ENCODE measurements around the gene SEC14L5.

The SEC14L5 gene

GRCh38 chr16:5007256-5007655, 49.1 kb downstream of the SEC14L5 start:
- no peak for DNase-seq (ENCODE audit: low spot score)
- in situ Hi-C loops (cut with MboI; ENCODE audit: low pct_unique_long_range_greater_than_20kb, low sequenced_read_pairs, unreplicated experiment), result no loop called here
- no peak for TF ChIP-seq CTCF (IDR thresholded peaks at IDR 0.05; ENCODE audit: extremely low read depth, insufficient read depth, missing control alignments)

DNA sequence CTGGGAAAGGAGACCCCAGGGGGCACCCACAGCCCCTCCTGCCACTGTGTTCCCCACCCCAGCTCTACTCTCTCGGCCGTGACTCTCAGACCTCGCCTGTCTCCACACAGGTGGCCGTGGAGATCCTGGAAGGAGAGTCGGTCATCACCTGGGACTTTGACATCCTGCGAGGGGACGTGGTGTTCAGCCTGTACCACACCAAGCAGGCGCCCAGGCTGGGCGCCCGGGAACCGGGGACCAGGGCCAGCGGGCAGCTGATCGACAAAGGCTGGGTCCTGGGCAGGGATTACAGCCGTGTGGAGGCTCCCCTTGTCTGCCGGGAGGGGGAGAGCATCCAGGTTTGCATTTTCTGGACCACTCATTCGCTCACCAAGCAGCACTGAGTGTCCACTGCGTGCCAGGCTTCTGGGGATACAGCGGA, 50.2 kb downstream of the SEC14L5 start:
- no peak for TF ChIP-seq CTCF (IDR thresholded peaks at IDR 0.05; ENCODE audit: extremely low read depth, insufficient read depth, missing control alignments)
- in situ Hi-C loops (cut with MboI; ENCODE audit: low pct_unique_long_range_greater_than_20kb, low sequenced_read_pairs, unreplicated experiment), result no loop called here
- DNase-seq (ENCODE audit: low spot score), result no peak

GRCh38 chr16:5010576-5011329, 52.6 kb downstream of the SEC14L5 start:
- in situ Hi-C loops (cut with MboI; ENCODE audit: low pct_unique_long_range_greater_than_20kb, low sequenced_read_pairs, unreplicated experiment), result no loop called here
- no peak for DNase-seq (ENCODE audit: low spot score)
- TF ChIP-seq CTCF (IDR thresholded peaks at IDR 0.05; ENCODE audit: extremely low read depth, insufficient read depth, missing control alignments), result peak; percentile 28

GRCh38 chr16:5011637-5012036, 53.5 kb downstream of the SEC14L5 start:
- in situ Hi-C loops (cut with MboI; ENCODE audit: low pct_unique_long_range_greater_than_20kb, low sequenced_read_pairs, unreplicated experiment), result no loop called here
- no peak for DNase-seq (ENCODE audit: low spot score)
- TF ChIP-seq CTCF (IDR thresholded peaks at IDR 0.05; ENCODE audit: extremely low read depth, insufficient read depth, missing control alignments), result no peak

- TF ChIP-seq CTCF (IDR thresholded peaks at IDR 0.05; ENCODE audit: extremely low read depth, insufficient read depth, missing control alignments), result no peak
- in situ Hi-C loops (cut with MboI; ENCODE audit: low pct_unique_long_range_greater_than_20kb, low sequenced_read_pairs, unreplicated experiment), result no loop called here
- DNase-seq (ENCODE audit: low spot score), result no peak
These were observed 54.8 kb downstream of the SEC14L5 start for GRCh38 chr16:5012887-5013286.

GRCh38 chr16:5015351-5015750, 57.2 kb downstream of the SEC14L5 start:
- no peak for DNase-seq (ENCODE audit: low spot score)
- no peak for TF ChIP-seq CTCF (IDR thresholded peaks at IDR 0.05; ENCODE audit: extremely low read depth, insufficient read depth, missing control alignments)
- in situ Hi-C loops (cut with MboI; ENCODE audit: low pct_unique_long_range_greater_than_20kb, low sequenced_read_pairs, unreplicated experiment), result no loop called here
